ENCODE measurements around the gene VASH2.

DNA sequence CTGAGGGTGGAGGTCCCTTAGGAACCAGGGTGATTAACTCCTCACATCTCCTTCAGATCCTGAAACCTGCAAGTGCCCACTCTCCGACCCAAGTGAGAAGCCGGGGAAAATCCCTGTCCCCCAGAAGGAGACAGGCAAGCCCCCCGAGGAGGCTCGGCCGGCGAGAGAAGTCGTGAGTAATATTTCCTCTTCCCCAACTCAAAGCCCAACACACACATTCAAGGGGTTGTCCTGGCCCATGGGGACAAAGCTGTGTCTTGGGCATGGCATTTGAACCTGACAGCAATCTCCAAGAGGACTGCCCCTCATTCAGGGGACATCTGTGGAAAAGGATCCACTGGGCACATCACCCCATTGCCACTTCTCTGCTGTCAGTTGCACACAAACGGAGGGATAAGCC lies 23.6 kb downstream of the VASH2 start:
- no peak for TF ChIP-seq PATZ1 (CRISPR knock-in tag; IDR thresholded peaks at IDR 0.05; ENCODE audit: borderline replicate concordance)
- TF ChIP-seq CREB5 (CRISPR knock-in tag; IDR thresholded peaks at IDR 0.05; ENCODE audit: low read depth) = no peak
- TF ChIP-seq BACH2 (CRISPR knock-in tag; IDR thresholded peaks at IDR 0.05; ENCODE audit: borderline replicate concordance) = no peak
- no peak for TF ChIP-seq ARNTL (CRISPR knock-in tag; IDR thresholded peaks at IDR 0.05; ENCODE audit: borderline replicate concordance, low read depth)
- TF ChIP-seq, protein P1, sequence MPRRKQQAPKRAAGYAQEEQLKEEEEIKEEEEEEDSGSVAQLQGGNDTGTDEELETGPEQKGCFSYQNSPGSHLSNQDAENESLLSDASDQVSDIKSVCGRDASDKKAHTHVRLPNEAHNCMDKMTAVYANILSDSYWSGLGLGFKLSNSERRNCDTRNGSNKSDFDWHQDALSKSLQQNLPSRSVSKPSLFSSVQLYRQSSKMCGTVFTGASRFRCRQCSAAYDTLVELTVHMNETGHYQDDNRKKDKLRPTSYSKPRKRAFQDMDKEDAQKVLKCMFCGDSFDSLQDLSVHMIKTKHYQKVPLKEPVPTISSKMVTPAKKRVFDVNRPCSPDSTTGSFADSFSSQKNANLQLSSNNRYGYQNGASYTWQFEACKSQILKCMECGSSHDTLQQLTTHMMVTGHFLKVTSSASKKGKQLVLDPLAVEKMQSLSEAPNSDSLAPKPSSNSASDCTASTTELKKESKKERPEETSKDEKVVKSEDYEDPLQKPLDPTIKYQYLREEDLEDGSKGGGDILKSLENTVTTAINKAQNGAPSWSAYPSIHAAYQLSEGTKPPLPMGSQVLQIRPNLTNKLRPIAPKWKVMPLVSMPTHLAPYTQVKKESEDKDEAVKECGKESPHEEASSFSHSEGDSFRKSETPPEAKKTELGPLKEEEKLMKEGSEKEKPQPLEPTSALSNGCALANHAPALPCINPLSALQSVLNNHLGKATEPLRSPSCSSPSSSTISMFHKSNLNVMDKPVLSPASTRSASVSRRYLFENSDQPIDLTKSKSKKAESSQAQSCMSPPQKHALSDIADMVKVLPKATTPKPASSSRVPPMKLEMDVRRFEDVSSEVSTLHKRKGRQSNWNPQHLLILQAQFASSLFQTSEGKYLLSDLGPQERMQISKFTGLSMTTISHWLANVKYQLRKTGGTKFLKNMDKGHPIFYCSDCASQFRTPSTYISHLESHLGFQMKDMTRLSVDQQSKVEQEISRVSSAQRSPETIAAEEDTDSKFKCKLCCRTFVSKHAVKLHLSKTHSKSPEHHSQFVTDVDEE (CRISPR knock-in tag; IDR thresholded peaks at IDR 0.05) = no peak
- no peak for TF ChIP-seq TOX (CRISPR knock-in tag; IDR thresholded peaks at IDR 0.05; ENCODE audit: borderline replicate concordance)
- TF ChIP-seq GLIS3 (CRISPR knock-in tag; IDR thresholded peaks at IDR 0.05) = no peak

Data from SK-N-SH treated with all-trans-retinoic acid at 6 μM for 48 hours (cell line).